Superior temporal gyrus (tissue), 1 donor: ENCODE results near the gene INHBB.

Source experiments
- DNase-seq: peaks from one replicate; pipeline ENCODE4 v3.0.0-alpha.2; 2016; ENCODE audit errors: extremely low spot score

INHBB gene

GRCh38 chr2:120396861-120397811, 51.2 kb downstream of the INHBB start:
- no peak for DNase-seq

GRCh38 chr2:120398051-120398995, 52.4 kb downstream of the INHBB start:
- no peak for DNase-seq

- DNase-seq, result no peak
Observed at GRCh38 chr2:120398996-120399888, 53.3 kb downstream of the INHBB start.

- DNase-seq, result no peak
Observed at GRCh38 chr2:120399889-120400240, 53.9 kb downstream of the INHBB start.

GRCh38 chr2:120400551-120400950, 54.6 kb downstream of the INHBB start:
- DNase-seq, result no peak
